MM.1S (cell line): ENCODE results near the gene IL19.
A peak's percentile ranks its signal among the peaks of the same experiment; 100 is the strongest.

ENCODE experiments used
- DNase-seq: peaks from one replicate; pipeline ENCODE4 v3.0.0-alpha.2; 2015
- H2AFZ ChIP-seq: fragments of 300-600 bp; sonication (generic); 2 replicates; pipeline ENCODE4 v1.6.0; 2016; ENCODE audit warnings: antibody characterized with exemption, low read length
- H3F3A ChIP-seq: fragments of 300-600 bp; sonication (generic); 2 replicates; pipeline ENCODE4 v1.6.1; 2016; ENCODE audit warnings: mild to moderate bottlenecking, antibody characterized with exemption, low read length, moderate library complexity, mixed read lengths; ENCODE audit not compliant: insufficient read depth
- H3K27ac ChIP-seq: fragments of 300-600 bp; sonication (generic); 2 replicates; pipeline ENCODE4 v1.5.1; 2016; ENCODE audit warnings: mild to moderate bottlenecking, low read length
- H3K27me3 ChIP-seq: fragments of 300-600 bp; sonication (generic); replicated peaks from 2 replicates; pipeline ENCODE4 v1.6.0; 2016; ENCODE audit warnings: low read length; ENCODE audit not compliant: insufficient read depth
- H3K36me3 ChIP-seq: fragments of 300-600 bp; sonication (generic); replicated peaks from 2 replicates; pipeline ENCODE4 v1.6.1; 2016; ENCODE audit warnings: mild to moderate bottlenecking, low read length, mixed read lengths; ENCODE audit not compliant: insufficient read depth
- H3K4me1 ChIP-seq: fragments of 300-600 bp; sonication (generic); 2 replicates; pipeline ENCODE4 v1.6.1; 2016; ENCODE audit warnings: low read length, mixed read lengths
- H3K4me2 ChIP-seq: fragments of 300-600 bp; sonication (generic); 2 replicates; pipeline ENCODE4 v1.6.0; 2016; ENCODE audit warnings: low read depth, low read length
- H3K4me3 ChIP-seq: fragments of 300-600 bp; sonication (generic); 2 replicates; pipeline ENCODE4 v1.5.1; 2016; ENCODE audit warnings: low read length, mixed read lengths
- H3K79me2 ChIP-seq: fragments of 300-600 bp; sonication (generic); 2 replicates; pipeline ENCODE4 v1.6.1; 2016; ENCODE audit warnings: mixed run types, low read length, mixed read lengths
- H3K9ac ChIP-seq: fragments of 300-600 bp; sonication (generic); 2 replicates; pipeline ENCODE4 v1.6.1; 2016; ENCODE audit warnings: low read length, mixed read lengths
- H3K9me2 ChIP-seq: fragments of 300-600 bp; sonication (generic); replicated peaks from 2 replicates; pipeline ENCODE4 v1.6.1; 2016; ENCODE audit warnings: mild to moderate bottlenecking, low read length, mixed read lengths; ENCODE audit not compliant: insufficient read depth
- H3K9me3 ChIP-seq: fragments of 300-600 bp; sonication (generic); replicated peaks from 2 replicates; pipeline ENCODE4 v1.6.1; 2016; ENCODE audit warnings: mild to moderate bottlenecking, low read length, mixed read lengths; ENCODE audit not compliant: insufficient read depth
- H4K20me1 ChIP-seq: fragments of 300-600 bp; sonication (generic); 2 replicates; pipeline ENCODE4 v1.6.1; 2016; ENCODE audit warnings: mild to moderate bottlenecking, low read length, moderate library complexity, mixed read lengths; ENCODE audit not compliant: insufficient read depth
- EZH2 ChIP-seq: fragments of 300-600 bp; sonication (generic); optimal IDR thresholded peaks from 2 replicates; pipeline ENCODE3; 2017; ENCODE audit warnings: low read depth, mild to moderate bottlenecking, antibody characterized with exemption, low read length, mixed read lengths
- EZH2phosphoT487 ChIP-seq: fragments of 300-600 bp; sonication (generic); IDR thresholded peaks from 2 replicates; pipeline ENCODE4 v1.6.1; 2018; ENCODE audit warnings: antibody characterized with exemption, low read length
- TF ChIP-seq, protein P1 (sequence below): fragments of 300-600 bp; sonication (generic); IDR thresholded peaks from 2 replicates; pipeline ENCODE4 v1.5.1; 2016; ENCODE audit warnings: antibody characterized with exemption, low read length, mixed read lengths

Gene IL19

GRCh38 chr1:206860165-206860564 is 89.6 kb downstream of the IL19 start:
- DNase-seq: no peak
- Histone ChIP-seq H2AFZ (no peak overlapping the region), H3K27me3 (no peaks in the 10 kb centered on the region), H3K27ac (no peak overlapping the region), H3K9me2 (no peaks in the 10 kb centered on the region), H3K79me2 (no peaks in the 10 kb centered on the region), H3K9ac (no peak overlapping the region), H3K4me1 (no peaks in the 10 kb centered on the region), H3K9me3 (no peaks in the 10 kb centered on the region), H3K4me2 (no peak overlapping the region), H4K20me1 (no peaks in the 10 kb centered on the region), H3K4me3 (no peak overlapping the region), H3K36me3 (no peaks in the 10 kb centered on the region), H3F3A (no peaks in the 10 kb centered on the region)
- TF ChIP-seq EZH2: no peak
- TF ChIP-seq, protein P1, sequence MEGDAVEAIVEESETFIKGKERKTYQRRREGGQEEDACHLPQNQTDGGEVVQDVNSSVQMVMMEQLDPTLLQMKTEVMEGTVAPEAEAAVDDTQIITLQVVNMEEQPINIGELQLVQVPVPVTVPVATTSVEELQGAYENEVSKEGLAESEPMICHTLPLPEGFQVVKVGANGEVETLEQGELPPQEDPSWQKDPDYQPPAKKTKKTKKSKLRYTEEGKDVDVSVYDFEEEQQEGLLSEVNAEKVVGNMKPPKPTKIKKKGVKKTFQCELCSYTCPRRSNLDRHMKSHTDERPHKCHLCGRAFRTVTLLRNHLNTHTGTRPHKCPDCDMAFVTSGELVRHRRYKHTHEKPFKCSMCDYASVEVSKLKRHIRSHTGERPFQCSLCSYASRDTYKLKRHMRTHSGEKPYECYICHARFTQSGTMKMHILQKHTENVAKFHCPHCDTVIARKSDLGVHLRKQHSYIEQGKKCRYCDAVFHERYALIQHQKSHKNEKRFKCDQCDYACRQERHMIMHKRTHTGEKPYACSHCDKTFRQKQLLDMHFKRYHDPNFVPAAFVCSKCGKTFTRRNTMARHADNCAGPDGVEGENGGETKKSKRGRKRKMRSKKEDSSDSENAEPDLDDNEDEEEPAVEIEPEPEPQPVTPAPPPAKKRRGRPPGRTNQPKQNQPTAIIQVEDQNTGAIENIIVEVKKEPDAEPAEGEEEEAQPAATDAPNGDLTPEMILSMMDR: no peak
- TF ChIP-seq EZH2phosphoT487: no peak

DNA sequence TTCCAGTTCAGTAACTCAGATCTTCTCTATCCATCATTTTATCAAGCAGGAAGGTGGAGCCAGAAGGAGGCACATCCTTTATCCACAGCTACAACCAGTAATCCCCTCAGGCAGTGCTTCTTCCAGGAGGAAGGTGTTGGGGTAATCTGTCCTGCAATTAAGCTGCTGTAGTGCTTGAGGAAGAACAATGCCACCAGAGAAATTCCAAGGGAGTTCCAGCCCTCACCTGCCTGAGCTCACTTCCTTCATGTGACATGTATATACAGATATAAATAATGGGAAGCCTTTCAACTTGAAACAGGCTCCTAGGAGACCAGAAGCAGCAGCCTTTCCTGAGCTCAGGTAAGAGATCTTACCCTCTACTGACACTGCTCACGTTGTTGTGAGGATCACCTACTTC is 92.7 kb downstream of the IL19 start:
- Histone ChIP-seq H3K36me3 (no peaks in the 10 kb centered on the region), H3K79me2 (no peaks in the 10 kb centered on the region), H3F3A (no peaks in the 10 kb centered on the region), H3K4me2 (no peak overlapping the region), H4K20me1 (no peaks in the 10 kb centered on the region), H3K9me3 (no peaks in the 10 kb centered on the region), H2AFZ (no peak overlapping the region), H3K27me3 (no peaks in the 10 kb centered on the region), H3K4me3 (no peak overlapping the region), H3K4me1 (no peaks in the 10 kb centered on the region), H3K9me2 (no peaks in the 10 kb centered on the region), H3K9ac (no peak overlapping the region), H3K27ac (no peak overlapping the region)
- no peak for TF ChIP-seq EZH2
- no peak for TF ChIP-seq EZH2phosphoT487
- TF ChIP-seq, protein P1: no peak
- no peak for DNase-seq

- Histone ChIP-seq H3K4me2 (no peak within 1 kb of the TSS), H3K4me3 (no peak within 1 kb of the TSS), H3K9me2 (no peaks in the 10 kb centered on the region), H3K9ac (no peak within 1 kb of the TSS), H3K27ac (no peak within 1 kb of the TSS), H2AFZ (no peak within 1 kb of the TSS), H3K9me3 (no peaks in the 10 kb centered on the region), H3K27me3 (no peaks in the 10 kb centered on the region), H3K4me1 (no peaks in the 10 kb centered on the region), H3K79me2 (no peaks in the 10 kb centered on the region), H4K20me1 (no peaks in the 10 kb centered on the region), H3K36me3 (no peaks in the 10 kb centered on the region), H3F3A (no peaks in the 10 kb centered on the region)
- TF ChIP-seq EZH2 (no peak), EZH2phosphoT487 (no peak)
- TF ChIP-seq, protein P1: peak; percentile 80
- DNase-seq: peak; percentile 53
Measured at GRCh38 chr1:206864939-206865671, 94.5 kb downstream of the IL19 start, which contains the start of gene IL20. TSS of gene IL20 (plus strand) at chr1:206865623. CDS start at chr1:206865853, 230 bp downstream.
